ENCODE results near the gene CLEC2A.
"Not testable (repeated sequence)": the region's sequence is repeated elsewhere in the genome, so short reads cannot be mapped to it uniquely, and the experiment has no call there.

CLEC2A gene

GRCh38 chr12:9932270-9932669 lies at the start of gene CLEC2A:
Gene CLEC2A (minus strand): TSS chr12:9932370. CDS start chr12:9932329, 41 bp downstream.
- DNase-seq, result no peak

- no peak for DNase-seq
Measured at GRCh38 chr12:9980126-9980525, 48.0 kb upstream of the CLEC2A start.

- no peak for DNase-seq
Measured at GRCh38 chr12:9977916-9978315, 45.7 kb upstream of the CLEC2A start.

- not testable (repeated sequence) for DNase-seq
Measured at GRCh38 chr12:9976626-9977025, 44.5 kb upstream of the CLEC2A start.

GRCh38 chr12:9975614-9976013 lies 43.4 kb upstream of the CLEC2A start:
- DNase-seq, result no peak

GRCh38 chr12:9974731-9975130 lies 42.6 kb upstream of the CLEC2A start:
- not testable (repeated sequence) for DNase-seq

DNA sequence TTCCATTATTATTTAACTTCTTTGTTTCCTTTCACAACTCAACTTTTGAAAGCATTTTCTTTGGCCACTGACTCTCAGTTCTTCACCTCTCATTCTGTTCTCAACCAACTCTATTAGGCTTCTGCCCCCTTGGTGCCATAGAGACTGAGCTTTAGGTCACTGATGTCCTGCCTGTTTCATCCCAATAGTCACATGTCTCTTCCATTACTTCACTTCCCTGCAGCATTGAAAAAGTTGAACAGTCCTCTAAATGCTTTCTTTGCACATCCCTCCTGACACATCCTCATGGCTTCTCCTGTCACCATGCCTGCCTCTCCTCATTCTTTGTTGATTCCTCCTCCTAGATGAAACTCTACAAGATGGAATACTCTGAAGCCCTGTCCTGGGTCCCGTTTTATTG lies 41.8 kb upstream of the CLEC2A start:
- DNase-seq, result no peak

DNA sequence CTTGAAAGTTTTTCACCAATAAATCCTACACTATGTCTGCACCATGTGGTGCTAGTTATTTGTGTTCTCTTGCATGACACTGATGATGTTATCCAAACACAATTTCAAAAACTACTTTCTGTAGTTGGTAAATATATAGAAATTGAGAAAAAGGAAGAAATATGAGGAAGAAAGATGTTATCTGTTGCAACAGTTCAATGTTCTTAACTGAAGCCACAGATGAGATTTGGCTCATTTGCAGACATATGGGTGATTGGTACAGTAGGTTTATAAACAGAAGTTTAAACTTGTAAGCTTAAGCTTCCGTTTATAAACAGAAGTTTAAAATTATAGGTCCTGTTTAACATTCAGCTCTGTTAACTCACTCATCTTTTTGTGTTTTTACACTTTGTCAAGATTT lies 39.0 kb upstream of the CLEC2A start, which contains the start of gene CLEC12A:
Gene CLEC12A, plus strand, starts transcription at position 229 of the 400 bp plus-strand sequence. CDS start 188 bp downstream, outside the sequence.
- no peak for DNase-seq

DNA sequence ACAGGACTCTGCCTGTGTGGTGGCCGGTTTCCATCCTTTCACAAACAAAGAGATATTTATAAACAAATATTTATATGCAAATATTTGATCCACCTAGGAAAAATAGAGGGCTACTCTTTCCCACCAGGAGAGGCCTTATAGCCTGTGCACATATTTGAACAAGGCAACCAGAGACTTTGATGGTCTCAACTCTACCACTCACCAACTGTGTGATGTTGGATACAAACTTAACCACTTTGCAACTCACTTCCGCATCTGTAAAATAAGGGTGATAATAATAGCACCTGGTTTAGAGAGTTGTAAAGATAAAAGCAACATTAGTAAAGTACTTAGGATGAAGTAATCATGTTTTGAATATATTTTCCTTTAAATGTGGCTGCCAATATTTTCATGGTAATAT lies 37.5 kb upstream of the CLEC2A start:
- DNase-seq, result no peak

DNA sequence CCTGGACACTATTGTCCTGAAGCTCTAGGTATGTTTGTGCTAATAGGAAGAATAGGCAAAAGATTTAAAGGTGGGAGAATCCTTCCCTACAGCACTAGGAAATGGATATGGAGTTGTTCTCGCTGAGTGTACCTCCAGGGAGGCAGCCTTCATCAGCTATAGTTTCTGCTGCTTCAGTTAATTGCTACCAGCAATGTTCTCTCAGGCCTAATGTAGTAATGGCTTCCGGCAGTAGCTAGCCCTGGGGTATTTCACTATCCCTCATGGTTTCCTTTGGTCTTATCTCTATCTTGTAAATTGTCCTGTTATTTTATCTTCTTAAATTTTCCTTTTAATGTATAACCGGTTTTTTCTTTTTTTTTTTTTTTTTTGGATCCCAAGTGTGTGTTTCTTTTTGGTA lies 29.7 kb upstream of the CLEC2A start:
- no peak for DNase-seq

GRCh38 chr12:9961106-9961505 lies 28.9 kb upstream of the CLEC2A start:
- DNase-seq, result no peak

DNA sequence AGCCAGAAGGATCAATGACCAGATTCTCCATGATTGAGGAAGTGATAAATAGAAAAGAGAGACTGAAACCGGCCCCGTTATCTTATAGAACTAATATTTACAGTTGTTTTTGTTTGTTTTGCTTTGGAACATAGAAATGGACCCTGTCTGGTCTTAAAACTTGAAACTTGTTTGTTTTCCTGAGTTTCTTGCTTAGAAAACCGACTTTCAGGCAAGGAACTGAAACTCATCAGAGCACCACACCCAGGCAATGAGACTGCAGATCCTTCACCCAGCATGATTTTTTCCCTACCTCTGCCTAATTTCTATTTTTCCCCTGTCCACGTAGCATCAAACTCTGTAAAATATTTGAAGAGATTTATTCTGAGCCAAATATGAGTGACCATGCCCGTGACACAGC lies 28.4 kb upstream of the CLEC2A start:
- no peak for DNase-seq

DNA sequence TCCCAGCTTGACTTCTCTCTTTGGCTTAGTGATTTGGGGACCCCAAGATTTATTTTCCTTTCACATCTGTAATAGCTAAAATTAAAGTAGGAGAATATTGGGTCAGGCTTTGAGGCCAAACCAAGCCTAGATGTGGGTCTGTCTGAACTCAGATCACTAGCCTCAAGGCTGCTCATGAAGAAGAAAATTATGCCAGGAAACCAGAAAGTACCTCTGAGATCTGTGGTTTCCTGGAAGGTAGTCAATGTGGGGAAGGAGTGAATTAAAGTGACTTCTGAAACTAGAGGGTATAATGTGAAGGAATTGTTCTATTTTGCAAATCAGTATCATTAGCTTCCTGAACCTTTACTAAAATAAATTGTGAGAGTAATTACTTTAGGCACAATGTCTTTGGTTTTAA lies 25.7 kb upstream of the CLEC2A start:
- DNase-seq, result no peak

GRCh38 chr12:9952954-9953729 lies 21.0 kb upstream of the CLEC2A start:
- not testable (repeated sequence) for DNase-seq

DNA sequence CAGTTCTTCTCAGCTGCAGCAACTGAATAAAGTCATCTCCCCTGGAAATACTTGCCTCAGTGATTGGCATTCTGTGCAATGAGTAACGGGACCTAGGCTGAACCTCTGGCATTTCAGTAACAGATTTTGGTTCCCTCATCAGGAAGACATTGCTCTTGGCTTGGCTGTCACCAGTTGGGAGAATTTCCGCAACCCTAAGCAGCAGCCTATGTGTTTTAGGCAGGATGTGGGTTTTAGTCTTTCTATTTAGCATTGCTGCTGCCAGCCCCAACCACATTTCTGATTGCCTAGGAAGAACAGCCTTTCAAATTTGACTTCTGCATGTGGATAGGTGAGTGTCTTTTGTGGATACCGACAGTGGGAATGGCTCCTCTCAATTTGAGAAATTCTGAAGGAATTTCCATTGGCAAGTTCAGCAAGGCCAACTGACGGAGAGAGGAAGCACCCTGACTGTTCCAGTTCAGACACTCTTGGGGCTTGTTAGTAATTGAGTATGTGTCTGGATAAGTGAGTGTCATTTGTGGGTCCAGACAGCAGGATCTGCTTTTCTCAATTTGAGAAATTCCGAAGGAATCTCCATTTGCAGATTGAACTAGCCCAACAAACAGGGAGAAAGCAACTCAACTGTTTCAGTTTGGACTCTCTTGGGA lies 19.0 kb upstream of the CLEC2A start:
- DNase-seq, result no peak

DNA sequence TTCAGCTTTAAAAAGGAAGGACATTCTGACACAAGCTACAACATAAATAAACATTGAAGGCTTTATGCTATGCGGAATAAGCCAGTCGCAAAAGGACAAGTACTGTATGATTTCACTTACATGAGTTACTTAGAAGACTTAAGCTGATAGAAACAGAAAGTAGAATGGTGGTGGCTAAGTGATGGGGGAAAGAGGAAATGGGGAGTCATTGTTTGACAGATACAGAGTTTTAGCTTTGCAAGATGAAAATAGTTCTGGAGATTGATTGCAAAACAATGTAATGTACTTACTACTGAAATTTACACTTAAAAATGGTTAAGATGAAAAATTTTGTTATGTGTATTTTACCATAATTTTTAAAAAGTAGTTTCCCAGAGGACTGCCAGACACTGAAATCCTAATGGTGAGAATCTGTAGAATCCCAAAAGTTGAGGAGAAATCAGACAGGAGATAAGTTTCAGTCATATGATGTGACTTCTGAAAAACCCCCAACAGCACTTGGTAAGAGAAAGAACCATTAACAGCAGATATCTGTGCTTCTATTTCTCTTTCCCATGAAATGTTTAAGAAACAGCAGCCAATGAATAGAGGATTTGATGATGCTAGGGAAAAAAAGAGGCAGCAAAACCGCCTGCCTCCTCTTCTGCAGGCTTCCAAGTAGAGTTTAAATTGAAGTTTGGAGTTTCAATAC lies 16.6 kb upstream of the CLEC2A start:
- DNase-seq, result no peak

DNA sequence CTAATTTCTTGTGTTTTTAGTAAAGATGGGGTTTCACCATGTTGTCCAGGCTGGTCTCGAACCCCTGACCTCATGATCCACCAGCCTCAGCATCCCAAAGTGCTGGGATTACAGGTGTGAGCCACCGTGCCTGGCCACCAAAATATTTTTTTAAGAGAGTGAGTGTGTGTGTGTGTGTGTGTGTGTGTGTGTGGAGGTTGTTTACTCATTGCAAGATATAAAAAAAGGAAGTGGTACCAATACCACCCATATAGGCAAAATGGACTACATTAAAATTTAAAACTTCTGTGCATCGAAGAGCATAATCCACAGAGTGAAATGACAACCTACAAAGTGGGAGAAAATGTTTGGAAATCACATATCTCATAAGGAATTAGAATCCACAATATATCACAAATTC lies 15.5 kb upstream of the CLEC2A start:
- DNase-seq, result no peak

- no peak for DNase-seq
Measured at GRCh38 chr12:9944391-9944790, 12.2 kb upstream of the CLEC2A start.

DNA sequence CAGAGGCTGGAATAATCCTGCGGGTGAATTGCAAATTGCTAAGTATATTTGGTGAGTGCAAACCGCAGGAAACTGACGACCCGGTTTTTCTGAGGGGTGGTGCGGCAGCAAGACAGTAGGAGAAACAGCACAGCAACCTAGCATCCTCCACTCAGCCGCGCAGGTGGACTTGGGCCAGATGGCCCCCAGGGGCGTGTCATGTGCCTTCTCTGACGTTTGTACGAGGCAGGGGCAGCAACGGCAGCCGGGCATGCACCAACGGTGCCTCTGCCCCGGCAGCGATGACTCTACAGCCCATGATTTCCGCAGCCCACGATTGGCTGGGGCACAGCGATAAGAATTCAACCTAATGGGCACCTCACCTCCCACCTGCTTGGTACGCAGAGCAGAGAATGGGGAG lies 11.1 kb upstream of the CLEC2A start:
- no peak for DNase-seq

DNA sequence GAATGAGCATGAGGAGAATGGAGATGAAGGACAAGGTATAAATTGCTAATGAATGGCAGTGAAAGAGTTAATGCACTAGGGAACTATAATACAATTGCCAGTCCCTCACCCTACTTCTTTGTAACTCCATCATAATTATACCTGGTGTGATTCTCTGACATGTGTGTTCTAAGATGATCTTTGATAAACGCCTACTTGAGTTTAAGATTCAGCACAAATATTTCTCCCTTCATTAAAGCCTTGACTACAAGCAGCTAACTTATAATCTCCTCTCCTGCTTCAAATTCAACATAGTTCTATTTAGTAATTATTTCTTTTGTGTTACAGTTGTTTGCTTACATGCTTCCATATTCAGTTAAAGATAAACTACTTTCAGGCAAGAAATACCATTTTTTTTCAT lies 9.7 kb upstream of the CLEC2A start:
- no peak for DNase-seq

DNA sequence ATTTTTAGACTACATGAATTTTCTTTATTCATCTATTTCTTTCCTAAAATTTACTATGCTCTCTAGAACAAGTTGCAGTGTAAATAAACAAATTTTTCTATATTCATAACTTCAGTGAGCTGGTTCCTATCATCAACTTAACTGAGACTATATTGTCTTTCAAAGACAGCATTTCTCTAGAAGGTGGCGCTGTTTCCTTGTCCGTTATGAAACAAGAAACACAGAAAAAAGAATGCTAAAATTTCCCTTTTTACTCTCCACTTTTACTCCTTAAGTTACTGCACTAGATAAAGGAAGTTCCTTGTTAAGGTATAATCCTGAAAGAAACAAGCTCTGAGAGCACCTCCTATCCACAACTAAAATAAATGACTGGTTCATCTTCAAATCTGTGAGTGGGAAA lies 8.2 kb upstream of the CLEC2A start:
- DNase-seq, result no peak

GRCh38 chr12:9936591-9936990 lies 4.4 kb upstream of the CLEC2A start:
- DNase-seq, result no peak

DNA sequence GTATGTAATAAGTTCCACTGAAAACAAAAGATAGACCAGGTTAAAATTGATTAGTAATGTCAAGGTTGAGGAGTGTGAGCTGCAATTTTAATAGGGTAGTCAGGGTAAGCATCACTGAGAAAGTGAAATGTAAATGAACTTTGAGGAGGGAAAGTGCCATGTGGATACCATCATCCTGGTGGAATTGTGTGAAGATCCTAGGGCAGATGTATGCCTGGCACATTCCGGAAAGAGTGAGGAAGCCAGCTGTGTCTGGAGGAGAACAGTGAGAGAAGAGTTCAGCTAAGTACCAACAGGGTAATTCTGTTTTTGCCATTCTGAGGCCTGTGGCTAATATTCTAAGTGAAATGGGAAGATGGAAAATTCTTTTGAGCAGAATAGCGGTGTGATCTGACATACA lies 2.9 kb upstream of the CLEC2A start:
- DNase-seq, result no peak

DNA sequence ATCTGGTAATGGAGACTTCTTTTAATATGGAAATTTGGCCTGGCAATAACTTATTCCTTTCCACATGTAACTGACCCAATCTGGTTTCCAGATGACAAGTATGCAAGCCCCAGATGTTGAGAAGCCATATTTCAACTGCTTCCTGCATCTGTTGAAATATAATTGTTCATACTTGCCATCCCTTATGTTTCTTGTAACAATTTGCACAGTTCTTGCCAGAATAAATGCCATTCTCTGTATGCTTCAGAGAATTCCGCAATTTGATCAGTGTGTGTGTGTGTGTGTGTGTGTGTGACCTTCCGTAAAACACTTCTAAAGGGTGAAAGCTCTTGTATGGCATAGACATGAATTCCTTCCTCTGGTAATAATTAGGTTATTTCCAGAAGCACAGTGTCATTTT lies 1.8 kb upstream of the CLEC2A start:
- DNase-seq, result no peak
